Keratinocyte (primary cell): ENCODE measurements around the gene PABPN1L. TPM values are rescaled to one million over a fixed set of nuclear protein-coding genes. Genes with fewer than 3 reads are reported as not detected.

Source experiments
- DNase-seq: peaks from one replicate; pipeline ENCODE4 v3.0.0-alpha.2; 2011; ENCODE audit warnings: low read depth, missing footprints, low spot score
- FAIRE-seq: peaks from 2 replicates; lab custom pipeline; 2011; peaks lifted over from hg19 to GRCh38; lab: Jason Lieb, UNC
- H2AFZ ChIP-seq: 2 replicates; pipeline ENCODE4 v1.6.0; 2012; ENCODE audit warnings: low read length, control low read depth, inconsistent platforms; ENCODE audit not compliant: control insufficient read depth
- H3K27ac ChIP-seq: 2 replicates; pipeline ENCODE4 v1.5.1; 2011; ENCODE audit warnings: low read length; ENCODE audit not compliant: control insufficient read depth, insufficient read depth
- H3K27me3 ChIP-seq: 3 replicates; pipeline ENCODE4 v1.6.0; 2011; ENCODE audit warnings: low read length; ENCODE audit not compliant: control insufficient read depth, insufficient read depth; ENCODE audit errors: extremely low read depth
- H3K36me3 ChIP-seq, 2 experiments: 2 replicates in 1 of 2; 3 replicates in 1 of 2; pipeline ENCODE4 v1.5.1; 2011; ENCODE audit warnings: low read length in 2 of 2, mild to moderate bottlenecking in 1 of 2; ENCODE audit not compliant: control insufficient read depth in 2 of 2, insufficient read depth in 2 of 2; ENCODE audit errors: extremely low read depth in 1 of 2
- H3K4me1 ChIP-seq: 3 replicates; pipeline ENCODE4 v1.5.1; 2011; ENCODE audit warnings: low read length; ENCODE audit not compliant: control insufficient read depth, insufficient read depth; ENCODE audit errors: extremely low read depth
- H3K4me2 ChIP-seq: 3 replicates; pipeline ENCODE4 v1.6.0; 2011; ENCODE audit warnings: low read depth, low read length; ENCODE audit not compliant: control insufficient read depth, insufficient read depth; ENCODE audit errors: extremely low read depth
- H3K4me3 ChIP-seq, 3 experiments: fragments of 200-600 bp in 1 of 3; sonication (generic) in 1 of 3; 2 replicates in 2 of 3; 3 replicates in 1 of 3; pipeline ENCODE4 v1.5.1; 2011 to 2016; ENCODE audit warnings: low read length in 3 of 3, mild to moderate bottlenecking in 3 of 3, control low read depth in 2 of 3, inconsistent platforms in 1 of 3, low read depth in 1 of 3, mixed read lengths in 1 of 3, mixed run types in 1 of 3, moderate library complexity in 1 of 3; ENCODE audit not compliant: control insufficient read depth in 2 of 3, insufficient read depth in 2 of 3; ENCODE audit errors: extremely low read depth in 1 of 3
- H3K79me2 ChIP-seq: 2 replicates; pipeline ENCODE4 v1.6.0; 2012; ENCODE audit warnings: low read length; ENCODE audit not compliant: control insufficient read depth, insufficient read depth
- H3K9ac ChIP-seq: 3 replicates; pipeline ENCODE4 v1.6.0; 2011; ENCODE audit warnings: low read length; ENCODE audit not compliant: control insufficient read depth, insufficient read depth; ENCODE audit errors: extremely low read depth
- H3K9me1 ChIP-seq: 3 replicates; pipeline ENCODE4 v1.6.0; 2011; ENCODE audit warnings: low read length; ENCODE audit not compliant: control insufficient read depth, insufficient read depth; ENCODE audit errors: extremely low read depth
- H3K9me3 ChIP-seq: 2 replicates; pipeline ENCODE4 v1.5.1; 2012; ENCODE audit warnings: low read depth, low read length; ENCODE audit not compliant: control insufficient read depth
- H4K20me1 ChIP-seq: 3 replicates; pipeline ENCODE4 v1.6.0; 2011; ENCODE audit warnings: low read length; ENCODE audit not compliant: control insufficient read depth, insufficient read depth; ENCODE audit errors: extremely low read depth
- CTCF ChIP-seq, 3 experiments: IDR thresholded peaks in 1 of 3; conservative IDR thresholded peaks in 1 of 3; optimal IDR thresholded peaks in 1 of 3; 2 replicates in 2 of 3; 3 replicates in 1 of 3; pipeline versions ENCODE3 to v1.5.1; 2011; ENCODE audit warnings: low read length in 3 of 3, mild to moderate bottlenecking in 3 of 3, moderate library complexity in 2 of 3, control low read depth in 1 of 3, inconsistent platforms in 1 of 3; ENCODE audit not compliant: insufficient read depth in 2 of 3; ENCODE audit errors: extremely low read depth in 1 of 3
- EZH2 ChIP-seq: IDR thresholded peaks from one replicate; pipeline ENCODE4 v1.6.1; 2012; ENCODE audit warnings: inconsistent platforms, mild to moderate bottlenecking, low read length, moderate library complexity
- dilution Hi-C: fragments of 300-500 bp; cut with MboI; formaldehyde crosslinking; loops from one replicate; pipeline ENCODE4 v1.7.0; 2020; ENCODE audit warnings: low sequenced_read_pairs; ENCODE audit not compliant: extremely low pct_ligation_motif_present
- polyA plus RNA-seq, 5 experiments: library from polyadenylated mRNA; depleted of rRNA in 3 of 5; stranded (reverse) in 3 of 5; stranded (forward) in 1 of 5; unstranded in 1 of 5; fragments of >200 nt; gene quantifications; 1 replicate in 1 of 5; 2 replicates in 3 of 5; 3 replicates in 1 of 5; pipeline versions ENCODE4 v1.2.1 to v1.2.3, GENCODE V29; 2011 to 2012; ENCODE audit warnings: missing spikeins in 2 of 5, low read depth in 1 of 5, low replicate concordance in 1 of 5

The PABPN1L gene
- polyA plus RNA-seq, 1 donor (not counting 4 experiments of a cell fraction or from before 2014, with no cell fraction given) = not detected

- Histone ChIP-seq H3K4me2 (no peak overlapping the region), H4K20me1 (no peaks in the 10 kb centered on the region), H3K79me2 (no peaks in the 10 kb centered on the region), H3K9me1 (no peaks in the 10 kb centered on the region), H3K27ac (no peak overlapping the region), H3K27me3 (no peaks in the 10 kb centered on the region), H2AFZ (no peak overlapping the region), H3K4me3 (no peak overlapping the region), H3K4me1 (no peaks in the 10 kb centered on the region), H3K36me3 (peaks cover 0 to 7% of the 10 kb centered on the region in 2 experiments), H3K9ac (no peak overlapping the region), H3K9me3 (no peaks in the 10 kb centered on the region)
- FAIRE-seq (no peak), DNase-seq (no peak)
- dilution Hi-C loops = no loop called here
- TF ChIP-seq CTCF (optimal IDR thresholded peaks at IDR 0.05 in 1 of 3, IDR thresholded peaks at IDR 0.05 in 1 of 3, conservative IDR thresholded peaks at IDR 0.05 in 1 of 3; ENCODE audit: extremely low read depth in 1 of 3, insufficient read depth in 2 of 3, low read length in 3 of 3) (no peak), EZH2 (no peak)
Observed at GRCh38 chr16:88847654-88848053, 18.8 kb downstream of the PABPN1L start.

GRCh38 chr16:88846088-88846487 lies 20.4 kb downstream of the PABPN1L start:
- no peak overlapping the region for H3K4me2 ChIP-seq
- no peak overlapping the region for H3K9ac ChIP-seq
- dilution Hi-C loops = no loop called here
- H2AFZ ChIP-seq = no peak overlapping the region
- no peaks in the 10 kb centered on the region for H3K4me1 ChIP-seq
- DNase-seq = no peak
- H4K20me1 ChIP-seq = no peaks in the 10 kb centered on the region
- H3K27ac ChIP-seq = no peak overlapping the region
- peaks cover 0 to 9% of the 10 kb centered on the region in 2 experiments for H3K36me3 ChIP-seq
- H3K79me2 ChIP-seq = no peaks in the 10 kb centered on the region
- no peak for TF ChIP-seq CTCF (optimal IDR thresholded peaks at IDR 0.05 in 1 of 3, IDR thresholded peaks at IDR 0.05 in 1 of 3, conservative IDR thresholded peaks at IDR 0.05 in 1 of 3; ENCODE audit: extremely low read depth in 1 of 3, insufficient read depth in 2 of 3, low read length in 3 of 3)
- TF ChIP-seq EZH2 = no peak
- no peaks in the 10 kb centered on the region for H3K27me3 ChIP-seq
- H3K9me1 ChIP-seq = no peaks in the 10 kb centered on the region
- H3K9me3 ChIP-seq = no peaks in the 10 kb centered on the region
- FAIRE-seq = no peak
- no peak overlapping the region for H3K4me3 ChIP-seq
